Ramos (cell line): ENCODE results near the gene CACNA2D1.

Experiments used
- in situ Hi-C: fragments of 300-500 bp; cut with MboI; formaldehyde crosslinking; loops from one replicate; pipeline ENCODE4 v1.14.3; 2022; ENCODE audit warnings: low sequenced_read_pairs; ENCODE audit not compliant: unreplicated experiment

The CACNA2D1 gene

DNA sequence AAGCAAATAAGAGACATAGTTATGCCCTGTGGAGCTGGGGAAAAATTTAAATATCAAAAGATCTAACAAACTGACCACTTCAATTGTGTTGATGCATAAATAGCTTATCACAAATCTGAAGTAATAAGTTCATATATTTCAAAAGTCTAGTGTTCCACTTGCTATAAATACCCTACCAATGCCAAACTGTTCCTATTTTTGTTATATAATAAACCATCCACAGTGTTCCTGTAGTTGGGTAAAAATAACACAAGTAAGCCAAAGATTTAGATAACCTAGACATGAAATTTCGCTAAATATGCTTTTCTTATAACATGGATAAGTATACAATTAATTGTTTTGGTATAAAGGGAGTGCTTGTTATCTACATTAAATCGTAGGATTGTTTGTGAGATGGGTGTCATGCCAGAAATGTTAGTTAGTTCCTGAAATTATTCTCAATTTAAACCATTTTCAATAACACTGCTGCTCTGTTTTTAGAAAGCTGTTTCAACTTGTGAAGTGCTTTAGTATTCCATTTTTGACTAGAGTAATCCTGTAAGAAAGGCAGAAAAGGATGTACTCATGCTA, 85.5 kb downstream of the CACNA2D1 start:
- in situ Hi-C loops = no loop called here

DNA sequence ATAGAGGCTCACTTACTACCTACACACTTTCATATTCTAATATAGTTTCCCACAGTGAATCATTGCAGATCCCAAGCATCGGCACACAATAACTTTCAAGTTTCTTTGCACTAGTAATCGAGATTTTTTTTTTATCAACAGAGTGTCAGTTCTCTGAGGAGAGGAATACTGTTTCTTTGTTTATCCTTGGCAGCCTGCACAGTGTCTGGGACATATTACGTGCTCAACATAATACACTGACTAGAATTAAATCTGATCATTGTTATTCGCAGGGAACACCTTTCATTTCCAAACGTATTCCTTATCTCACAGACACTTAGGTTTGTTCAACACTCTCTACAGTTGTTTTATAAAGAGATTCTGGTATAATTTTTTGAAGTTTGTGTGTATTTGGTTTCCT, 95.3 kb downstream of the CACNA2D1 start:
- in situ Hi-C loops = no loop called here

DNA sequence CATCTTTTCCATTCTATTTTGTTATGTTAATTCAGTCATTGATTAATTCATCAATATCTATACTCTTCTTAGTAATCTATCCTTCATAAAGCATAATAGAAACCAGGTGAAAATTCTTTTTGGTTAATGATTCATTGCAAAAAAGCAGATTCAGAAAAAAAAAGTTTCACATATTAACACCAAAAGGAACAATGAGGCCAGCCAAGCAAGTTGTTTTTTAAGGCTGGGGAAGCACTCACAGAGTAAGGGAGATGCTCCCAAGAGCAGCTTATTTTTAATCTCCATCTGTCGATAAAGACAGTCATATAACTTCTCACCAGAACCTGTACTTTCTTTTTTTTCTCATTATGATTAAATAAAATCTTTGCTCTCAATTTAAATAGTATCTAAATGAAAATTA, 95.8 kb downstream of the CACNA2D1 start:
- in situ Hi-C loops = no loop called here

DNA sequence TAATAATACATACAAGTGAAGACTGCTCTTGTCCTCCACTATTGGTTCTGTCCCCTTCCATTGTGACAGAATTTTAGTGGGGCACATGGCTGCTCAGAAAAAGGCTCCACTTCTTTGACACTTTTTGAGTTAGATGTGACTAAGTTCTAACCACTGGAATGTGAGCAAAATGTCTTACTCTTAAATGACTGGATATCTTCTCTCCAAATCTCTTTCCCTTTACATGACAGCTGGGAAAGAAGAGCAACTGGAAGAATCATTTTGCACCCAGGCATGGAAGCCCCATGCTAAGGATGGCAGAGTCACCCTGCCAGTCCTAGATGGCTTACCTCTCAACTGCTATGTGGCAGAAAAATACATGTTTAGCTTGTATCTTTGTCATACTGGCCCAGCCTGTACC, 97.7 kb downstream of the CACNA2D1 start:
- in situ Hi-C loops = no loop called here

DNA sequence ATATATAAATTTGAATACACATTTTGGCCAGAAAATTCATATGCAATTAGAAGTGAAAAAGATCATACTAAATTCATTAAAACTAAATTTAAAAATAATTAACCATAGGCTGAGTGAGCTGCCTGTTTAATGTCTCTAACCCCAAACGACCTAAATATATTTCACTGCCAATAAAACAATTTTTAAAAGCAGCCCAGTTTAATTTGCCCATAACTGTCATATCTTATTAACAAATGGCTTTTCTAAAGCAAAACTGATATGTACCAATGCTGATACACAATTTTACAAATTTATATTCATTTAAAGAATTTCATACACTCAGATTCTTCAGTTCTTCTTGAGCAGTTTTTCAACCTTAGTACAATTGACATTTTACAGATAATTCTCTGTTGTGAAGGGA, 99.9 kb downstream of the CACNA2D1 start:
- in situ Hi-C loops = no loop called here

DNA sequence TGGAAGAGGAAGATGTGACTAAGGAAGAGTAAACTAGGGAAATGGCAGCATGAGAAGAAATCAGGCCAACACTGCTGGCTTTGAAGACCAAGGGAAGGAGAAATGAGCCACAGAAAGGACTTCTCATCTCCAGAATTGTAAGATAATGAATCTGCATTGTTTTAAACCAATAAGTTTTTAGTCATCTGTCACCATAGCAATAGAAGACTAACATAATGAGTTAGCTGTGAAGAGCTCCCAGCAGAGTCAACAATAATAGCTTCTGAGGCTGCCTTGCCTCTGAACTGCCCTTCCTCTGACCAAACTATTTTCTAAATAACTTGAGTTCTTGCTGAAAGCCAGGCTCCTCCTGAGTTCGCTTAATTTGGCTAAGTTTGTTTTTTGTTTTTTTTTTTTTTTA, 103.6 kb downstream of the CACNA2D1 start:
- in situ Hi-C loops = no loop called here

DNA sequence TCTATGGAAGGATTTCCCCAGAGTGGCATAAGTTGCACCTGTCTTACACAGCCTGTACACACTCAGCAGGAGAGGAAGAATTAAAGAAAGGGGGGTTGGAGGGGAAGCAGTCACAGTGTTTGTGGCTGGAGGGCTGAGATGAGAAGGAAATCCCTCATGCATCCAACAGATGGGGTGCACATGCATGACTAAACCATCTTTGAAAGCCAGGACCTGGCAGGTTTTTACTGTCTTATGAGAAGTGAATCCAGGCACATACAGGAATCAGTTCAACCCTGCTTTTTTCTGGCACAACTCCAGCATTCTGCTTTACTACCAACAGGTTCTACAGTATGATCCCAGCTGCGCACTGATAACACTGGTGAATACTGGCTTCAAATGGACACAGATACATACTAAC, 107.7 kb downstream of the CACNA2D1 start:
- in situ Hi-C loops = no loop called here

DNA sequence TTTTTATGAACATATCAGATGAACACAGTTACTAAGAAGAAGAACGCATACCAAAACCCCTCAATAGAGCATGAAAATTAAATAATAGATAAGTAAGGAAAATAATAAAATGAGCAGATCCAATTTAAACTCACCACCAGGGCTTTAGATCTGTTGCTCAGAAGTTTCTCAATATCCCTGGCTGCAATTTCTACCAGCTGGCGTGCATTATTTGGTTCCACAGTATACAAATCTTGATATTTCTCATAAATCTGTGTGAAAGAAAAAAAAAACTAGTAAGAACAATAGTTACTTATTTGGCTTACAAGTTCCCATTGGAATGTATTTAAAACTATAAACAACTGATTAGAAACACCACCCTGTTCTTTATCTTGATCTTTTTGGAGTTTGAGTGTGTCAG, 108.6 kb downstream of the CACNA2D1 start:
- in situ Hi-C loops = no loop called here

DNA sequence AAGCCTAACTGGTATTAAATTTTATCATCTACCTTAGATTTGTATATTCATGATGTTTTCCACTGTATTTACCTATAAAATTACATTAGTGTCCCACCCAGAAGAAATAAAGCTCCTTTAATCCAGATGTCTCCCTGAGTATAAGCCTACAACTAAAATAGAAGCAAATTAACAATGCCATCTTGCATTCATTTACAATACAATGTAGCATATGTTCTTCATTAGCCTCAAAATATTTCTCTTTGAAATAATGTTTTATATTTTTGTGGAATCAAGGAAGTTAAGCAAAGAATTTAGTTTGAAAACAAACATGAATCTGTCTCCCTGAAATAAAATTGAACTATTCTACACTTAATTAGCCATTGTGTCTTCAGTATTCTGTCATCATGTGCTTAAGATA, 112.3 kb downstream of the CACNA2D1 start:
- in situ Hi-C loops = no loop called here

DNA sequence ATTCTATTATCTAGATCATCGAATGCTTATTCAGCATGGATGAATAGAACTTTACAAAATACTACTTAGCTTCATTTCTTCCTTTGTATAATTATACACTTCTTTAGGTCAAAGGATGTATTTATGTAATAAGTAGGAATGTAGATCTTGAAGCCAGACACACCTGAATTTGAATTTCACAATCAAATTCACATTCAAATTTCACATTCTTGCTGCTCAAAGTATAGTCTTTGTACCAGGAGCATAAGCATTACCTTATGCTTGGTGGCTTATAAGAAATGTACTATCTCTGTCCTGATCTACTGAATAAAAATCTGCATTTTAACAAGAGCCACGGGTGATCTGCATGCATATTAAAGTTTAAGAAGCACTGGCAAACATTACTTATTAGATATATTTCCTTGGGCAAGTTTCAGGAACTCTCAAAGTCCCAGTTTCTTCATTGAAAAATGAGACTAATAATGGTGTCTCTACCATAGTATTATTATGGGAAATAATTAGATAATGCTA, 112.8 kb downstream of the CACNA2D1 start:
- in situ Hi-C loops = no loop called here

DNA sequence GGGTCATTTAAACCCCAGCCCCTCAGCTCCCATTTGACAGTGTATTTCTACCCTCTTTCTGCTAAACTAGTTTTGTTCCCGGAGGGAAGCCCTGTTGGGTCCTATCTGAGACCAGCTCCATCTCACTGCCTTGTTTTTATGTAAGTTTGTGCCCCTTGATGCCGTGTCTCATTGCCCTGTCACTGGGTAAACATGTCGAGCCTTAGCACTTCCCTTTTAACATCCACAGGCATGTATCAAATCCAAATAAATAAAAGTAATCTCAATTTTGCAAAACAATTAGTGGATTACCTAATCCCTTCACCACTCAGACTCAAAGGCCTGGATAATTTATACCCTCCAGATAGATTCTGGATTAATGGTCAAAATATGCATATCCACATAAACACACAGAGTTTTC, 115.7 kb downstream of the CACNA2D1 start:
- in situ Hi-C loops = no loop called here

DNA sequence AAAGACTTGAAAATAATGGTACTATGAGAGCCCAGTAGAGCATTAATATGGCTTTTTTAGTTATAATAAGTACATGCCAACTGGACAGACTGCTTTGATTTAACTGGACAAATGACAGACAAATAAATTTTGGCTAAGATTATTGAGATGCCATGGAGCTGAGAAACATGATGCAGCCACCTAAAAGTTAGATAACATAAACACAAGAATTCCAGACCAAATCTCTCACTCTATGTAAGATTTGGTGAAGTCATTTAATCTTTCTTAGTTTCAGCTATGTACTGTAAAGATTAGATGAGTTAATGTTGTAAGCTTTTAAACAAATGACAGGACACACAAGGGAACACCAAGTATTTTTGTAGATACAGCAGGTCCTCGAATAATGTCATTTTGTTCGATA, 118.2 kb downstream of the CACNA2D1 start:
- in situ Hi-C loops = no loop called here

DNA sequence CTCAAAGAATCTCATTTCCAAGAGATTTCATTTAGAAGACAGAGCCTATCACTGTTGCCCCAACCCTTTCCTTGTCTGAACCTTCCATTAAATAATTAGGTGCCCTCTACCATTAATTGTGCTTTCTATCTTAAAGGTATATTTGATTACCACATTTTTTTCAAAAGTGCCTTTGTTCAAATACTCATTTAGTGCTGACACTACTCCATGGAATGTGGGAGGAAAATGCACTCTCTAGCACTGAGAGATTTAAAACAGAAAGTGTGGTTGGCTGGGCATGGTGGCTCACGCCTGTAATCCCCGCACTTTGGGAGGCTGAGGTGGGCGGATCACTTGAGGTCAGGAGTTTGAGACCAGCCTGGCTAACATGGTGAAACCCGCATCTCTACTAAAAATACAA, 119.8 kb downstream of the CACNA2D1 start:
- in situ Hi-C loops = no loop called here

DNA sequence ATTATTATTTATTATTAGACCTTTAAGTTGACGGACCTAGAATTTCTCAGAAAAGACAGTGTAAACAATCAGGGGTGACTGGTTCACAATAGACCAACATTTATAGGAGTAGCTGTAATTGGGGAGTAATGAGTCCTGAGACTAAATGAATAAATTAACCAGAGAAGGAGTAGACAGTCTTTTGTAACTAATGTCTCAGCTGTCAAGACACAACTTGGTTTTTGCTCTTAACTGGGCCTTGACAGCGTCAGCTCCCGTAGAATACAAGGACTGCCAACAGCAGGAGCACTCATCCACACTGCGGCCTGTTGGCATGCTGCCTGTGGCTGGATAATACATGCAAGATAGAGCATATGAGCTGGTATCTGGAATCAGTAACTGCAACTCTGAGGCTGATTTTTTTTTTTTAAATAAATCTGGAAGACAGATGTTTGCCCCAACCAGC, 123.9 kb downstream of the CACNA2D1 start:
- in situ Hi-C loops = no loop called here

DNA sequence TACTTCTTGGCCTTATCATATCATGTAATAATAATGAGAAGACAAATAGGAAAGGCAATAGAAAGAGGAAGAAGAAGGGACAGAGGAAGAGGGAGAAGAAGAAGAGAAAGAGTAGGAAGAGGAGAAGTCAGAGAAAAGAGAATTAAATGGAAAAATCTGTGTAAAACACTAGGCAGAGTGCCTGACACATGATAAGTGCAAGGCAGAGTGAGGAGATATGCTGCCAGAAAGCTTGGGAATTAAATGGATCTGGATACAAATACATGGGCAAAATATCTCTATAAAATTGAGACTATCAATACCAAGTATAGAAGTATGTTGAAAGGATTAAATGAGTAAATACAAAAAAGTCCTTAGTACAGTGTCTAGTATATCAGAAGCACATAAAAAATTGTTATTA, 124.8 kb downstream of the CACNA2D1 start:
- in situ Hi-C loops = no loop called here

DNA sequence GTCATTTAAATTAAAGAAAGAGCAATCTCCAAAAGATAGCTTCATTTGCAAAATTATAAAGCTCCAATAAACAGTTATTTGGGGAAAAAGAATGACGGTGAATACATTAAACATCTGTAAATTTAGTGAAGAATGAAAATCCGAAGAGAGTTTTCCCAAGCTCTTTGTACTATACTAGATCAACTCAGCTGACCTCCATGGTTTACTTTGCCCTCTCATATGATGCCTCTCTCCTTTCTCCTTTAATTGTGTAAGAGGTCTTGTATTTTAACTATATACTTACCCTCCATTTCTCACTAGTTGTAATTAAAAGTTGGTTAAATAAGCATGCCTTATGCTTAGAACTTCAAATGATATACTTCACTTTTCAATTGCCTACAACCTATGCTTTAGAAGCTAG, 125.8 kb downstream of the CACNA2D1 start:
- in situ Hi-C loops = no loop called here

DNA sequence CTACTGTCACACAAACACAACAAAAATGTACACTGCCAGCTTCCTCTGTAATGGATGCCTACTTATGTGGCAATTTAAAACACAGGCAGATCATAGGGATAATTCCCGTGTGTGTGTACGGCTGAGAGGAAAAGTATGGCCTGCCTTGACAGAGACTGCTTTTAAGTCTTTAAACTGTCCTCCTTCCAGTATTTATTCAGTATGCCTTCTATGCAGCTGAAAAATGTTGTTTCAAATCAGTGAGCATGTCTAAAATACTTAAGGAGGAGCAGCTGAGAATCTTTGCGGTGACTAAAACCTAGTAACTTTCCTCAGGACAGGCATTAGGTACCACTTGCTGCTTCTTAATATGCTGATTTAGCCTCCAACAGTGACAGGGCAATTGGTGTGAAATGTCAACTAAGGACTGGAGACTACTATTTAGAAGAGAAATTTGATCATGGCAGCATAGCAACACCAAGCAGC, 126.3 kb downstream of the CACNA2D1 start:
- in situ Hi-C loops = no loop called here

DNA sequence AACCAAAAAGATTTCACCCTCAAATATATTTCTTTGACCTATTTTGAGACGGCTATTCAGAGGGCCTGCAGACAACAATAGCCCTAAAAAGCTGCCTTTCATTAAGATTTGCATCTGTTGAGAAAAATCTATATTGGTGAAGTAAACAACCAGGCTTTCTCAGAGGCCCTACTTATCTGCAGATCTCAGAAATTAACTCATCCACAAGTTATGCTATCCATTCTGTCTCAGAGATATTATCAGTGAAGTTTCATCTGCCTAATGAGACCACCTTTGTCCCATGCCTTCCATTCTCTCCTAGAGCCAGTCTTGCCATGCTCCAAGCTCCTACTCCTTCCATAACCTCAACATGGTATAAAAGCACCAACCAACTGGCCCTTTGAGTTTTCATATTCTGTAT, 130.3 kb downstream of the CACNA2D1 start:
- in situ Hi-C loops = no loop called here

DNA sequence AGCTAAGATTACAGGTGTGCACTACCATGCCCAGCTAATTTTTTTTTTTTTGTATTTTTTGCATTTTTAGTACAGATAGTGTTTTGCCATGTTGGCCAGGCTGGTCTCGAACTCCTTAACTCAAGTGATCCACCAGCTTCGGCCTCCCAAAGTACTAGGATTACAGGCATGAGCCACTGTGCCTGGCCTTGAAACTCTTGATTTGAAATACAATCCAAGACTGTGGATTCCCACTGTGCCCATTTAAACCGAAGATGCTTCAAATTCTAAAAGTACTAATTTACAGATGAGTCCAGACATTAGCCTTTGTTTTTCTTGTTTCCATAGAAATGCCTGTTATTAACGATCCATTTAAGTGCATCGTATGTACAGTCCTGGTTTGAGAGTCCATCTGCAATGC, 130.9 kb downstream of the CACNA2D1 start:
- in situ Hi-C loops = no loop called here

DNA sequence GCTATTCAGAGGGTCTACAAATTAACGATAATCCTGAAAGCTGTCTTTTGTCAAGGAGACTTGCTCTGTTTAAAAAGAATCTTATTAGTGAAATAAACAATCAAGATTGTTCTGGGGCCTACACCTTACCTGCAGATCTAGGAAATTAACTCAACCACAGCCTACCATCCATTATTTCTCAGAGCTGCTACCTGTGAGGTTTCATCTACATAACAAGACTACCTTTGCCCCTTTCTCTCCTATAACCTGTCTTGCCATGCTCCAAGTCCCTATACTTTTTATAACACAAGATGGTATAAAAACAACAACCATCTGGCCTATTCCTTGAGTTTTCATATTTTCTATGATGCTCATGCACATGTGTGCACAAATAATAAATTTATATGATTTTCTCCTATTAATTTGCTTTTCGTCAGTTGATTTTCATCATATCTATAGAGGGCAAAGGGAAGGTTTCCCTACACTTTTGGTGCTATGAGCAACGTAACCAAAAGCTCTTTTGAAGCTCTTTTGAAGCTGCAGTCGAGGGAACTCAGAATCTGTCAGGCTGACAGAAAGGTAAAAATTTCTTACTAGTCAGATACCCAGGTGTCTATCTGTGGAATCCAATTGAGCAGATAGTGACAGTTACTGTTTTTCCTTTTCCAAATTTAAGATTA, 138.1 kb downstream of the CACNA2D1 start:
- in situ Hi-C loops = no loop called here

DNA sequence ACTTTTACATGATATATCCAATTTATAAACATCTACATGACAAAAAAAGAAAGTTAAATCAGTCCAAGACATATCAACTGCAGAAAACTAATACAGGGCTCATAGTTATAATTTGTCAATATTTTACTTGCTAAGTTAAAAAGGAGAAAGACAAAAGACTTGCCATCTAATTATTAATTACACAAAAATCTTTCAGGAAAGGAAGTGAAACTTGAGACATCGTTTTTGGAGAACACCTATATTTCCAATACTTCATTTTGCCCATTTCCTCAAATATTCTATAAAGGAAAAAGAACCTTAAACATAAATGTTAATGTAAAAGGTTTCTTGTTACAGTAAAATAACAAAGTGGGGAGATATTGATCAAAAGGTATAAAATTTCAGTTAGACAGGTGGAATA, 148.7 kb downstream of the CACNA2D1 start:
- in situ Hi-C loops = no loop called here

DNA sequence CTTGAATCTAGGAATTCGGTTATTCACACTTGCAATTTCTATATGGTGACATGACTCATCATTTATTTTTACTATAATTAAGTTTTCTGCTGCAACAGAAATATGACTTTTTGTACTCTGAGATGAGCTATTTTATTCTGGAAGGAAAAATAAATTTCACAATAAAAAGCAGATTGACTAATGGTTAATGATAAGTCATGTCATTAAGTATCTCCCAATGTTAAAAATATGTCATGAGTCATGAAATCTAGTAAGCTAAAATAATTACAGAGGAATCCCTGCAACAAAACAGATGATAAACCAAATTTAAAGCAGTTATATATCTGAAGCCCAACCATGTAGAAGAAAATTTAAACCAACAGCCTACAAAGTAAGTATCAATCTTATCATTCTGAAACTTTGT, 149.2 kb downstream of the CACNA2D1 start:
- in situ Hi-C loops = no loop called here
